Kidney (tissue), 14 donors: Measurements from ENCODE around the gene ZSCAN4. TPM values are rescaled to one million over a fixed set of nuclear protein-coding genes. Genes with fewer than 3 reads are reported as not detected.

Source experiments
- DNase-seq, 5 donors: peaks; one replicate each; pipeline ENCODE4 v3.0.0-alpha.2; 2013 to 2020
- FAIRE-seq: peaks from 2 replicates; lab custom pipeline; 2012; peaks lifted over from hg19 to GRCh38; lab: Jason Lieb, UNC
- H3K27ac ChIP-seq, 2 donors: one replicate each; pipeline ENCODE4 v1.7.0; 2013; ENCODE audit warnings: low read depth in 2 of 2, low read length in 2 of 2, inconsistent platforms in 1 of 2
- H3K27me3 ChIP-seq: one replicate; pipeline ENCODE4 v1.7.1; 2013; ENCODE audit warnings: low read length, inconsistent platforms; ENCODE audit not compliant: control insufficient read depth, insufficient read depth
- H3K36me3 ChIP-seq, 3 donors: one replicate each; pipeline versions ENCODE4 v1.7.0 to v1.7.1; 2013; ENCODE audit warnings: low read length in 3 of 3, control low read depth in 1 of 3, inconsistent platforms in 1 of 3; ENCODE audit not compliant: insufficient read depth in 3 of 3, control insufficient read depth in 2 of 3
- H3K4me1 ChIP-seq, 3 donors: one replicate each; pipeline versions ENCODE4 v1.7.0 to v1.7.1; 2013; ENCODE audit warnings: low read length in 3 of 3, inconsistent platforms in 1 of 3, low read depth in 1 of 3; ENCODE audit not compliant: control insufficient read depth in 2 of 3, insufficient read depth in 2 of 3
- H3K4me3 ChIP-seq, 3 donors: one replicate each; pipeline versions ENCODE4 v1.7.0 to v1.8.1; 2013; ENCODE audit warnings: low read length in 3 of 3, control low read depth in 1 of 3, inconsistent platforms in 1 of 3
- H3K9ac ChIP-seq, 3 donors: one replicate each; pipeline versions ENCODE4 v1.7.0 to v1.7.1; 2013; ENCODE audit warnings: low read length in 3 of 3, control low read depth in 1 of 3, inconsistent platforms in 1 of 3
- H3K9me3 ChIP-seq, 3 donors: one replicate each; pipeline versions ENCODE4 v1.7.0 to v1.7.1; 2013; ENCODE audit warnings: low read length in 3 of 3, control low read depth in 1 of 3, inconsistent platforms in 1 of 3; ENCODE audit not compliant: control insufficient read depth in 2 of 3, insufficient read depth in 1 of 3
- CTCF ChIP-seq: IDR thresholded peaks from 3 replicates; pipeline ENCODE4 v1.5.1; 2012; ENCODE audit warnings: mild to moderate bottlenecking, moderate library complexity, borderline replicate concordance; ENCODE audit not compliant: insufficient read depth; ENCODE audit errors: extremely low read depth
- intact Hi-C: fragments of 100-400 bp; cut with DNase I; formaldehyde crosslinking; loops from one replicate; pipeline ENCODE4 v1.11.1; 2022
- polyA plus RNA-seq: library from polyadenylated mRNA; stranded (reverse); fragments of 350-450 nt; fragmentation: Illumina TruSeq; extraction: RNeasy Lipid Tissue Mini Kit (QIAGEN cat#74804); gene quantifications from one replicate; pipeline ENCODE4 v1.2.3, GENCODE V29; 2014; ENCODE audit warnings: low read depth, low replicate concordance; ENCODE audit not compliant: insufficient read depth
- total RNA-seq: library from RNA; stranded (reverse); fragmentation: NEBNext Ultra II Directional; extraction: Animal tissue kit (Norgen Biotek cat#: 25700); gene quantifications from one replicate; pipeline ENCODE4 v1.2.1, GENCODE V29; 2021
- donor health status: control.
- donor health status: control.
- donor health status: control.
- donor health status: control.
- donor health status: control.
- donor health status: DM: yes; HTN: yes; CAD: no.
- donor health status: Normal renal cell carcinoma (clear cell type).

The ZSCAN4 gene
- total and polyA plus RNA-seq, 2 donors from 2014 or later: not detected

GRCh38 chr19:57641715-57642234 lies 27.0 kb upstream of the ZSCAN4 start:
- Histone ChIP-seq H3K4me1 (no peaks in the 10 kb centered on the region), H3K36me3 (peaks cover 26 to 40% (median 37%) of the 10 kb centered on the region in 3 donors), H3K27me3 (no peaks in the 10 kb centered on the region), H3K27ac (no peak overlapping the region), H3K9ac (no peak overlapping the region), H3K4me3 (peak overlapping the region in 1 of 3 donors; percentile 4), H3K9me3 (peaks cover 19 to 61% (median 32%) of the 10 kb centered on the region in 3 donors)
- intact Hi-C loops: no loop called here
- FAIRE-seq: no peak
- no peak for TF ChIP-seq CTCF
- no peak for DNase-seq

GRCh38 chr19:57642396-57643046 lies 26.2 kb upstream of the ZSCAN4 start:
- H3K36me3 ChIP-seq: peaks cover 26 to 37% (median 36%) of the 10 kb centered on the region in 3 donors
- no peak for DNase-seq
- no peak for FAIRE-seq

GRCh38 chr19:57643734-57644133 lies 25.0 kb upstream of the ZSCAN4 start:
- DNase-seq: no peak
- intact Hi-C loops: no loop called here
- H3K9me3 ChIP-seq: peaks cover 14 to 60% (median 23%) of the 10 kb centered on the region in 3 donors

More at GRCh38 chr19:57642396-57643046, 26.2 kb upstream of the ZSCAN4 start:
- Histone ChIP-seq H3K9me3 (peaks cover 14 to 61% (median 26%) of the 10 kb centered on the region in 3 donors), H3K27me3 (no peaks in the 10 kb centered on the region), H3K4me1 (no peaks in the 10 kb centered on the region), H3K27ac (no peak overlapping the region), H3K9ac (no peak overlapping the region), H3K4me3 (peak overlapping the region in 2 of 3 donors; percentile 4 to 14)
- TF ChIP-seq CTCF: no peak
- intact Hi-C loops: no loop called here

More at GRCh38 chr19:57643734-57644133, 25.0 kb upstream of the ZSCAN4 start:
- Histone ChIP-seq H3K27me3 (no peaks in the 10 kb centered on the region), H3K27ac (no peak overlapping the region), H3K9ac (no peak overlapping the region), H3K36me3 (peaks cover 26 to 32% (median 32%) of the 10 kb centered on the region in 3 donors), H3K4me1 (no peaks in the 10 kb centered on the region), H3K4me3 (no peak overlapping the region)
- no peak for FAIRE-seq
- TF ChIP-seq CTCF: no peak
